Epithelial cell of esophagus (primary cell): ENCODE results near the gene PNMA8B.
A peak's percentile ranks its signal among the peaks of the same experiment; 100 is the strongest.

Source experiments
- DNase-seq: peaks from one replicate; pipeline ENCODE4 v3.0.0; 2010; ENCODE audit warnings: low read depth
- H3K4me3 ChIP-seq: 2 replicates; pipeline ENCODE4 v1.5.1; 2011; ENCODE audit warnings: mild to moderate bottlenecking, low read length, control low read depth
- CTCF ChIP-seq: IDR thresholded peaks from 2 replicates; pipeline ENCODE4 v1.5.1; 2011; ENCODE audit warnings: low read depth, mild to moderate bottlenecking, low read length, control low read depth, inconsistent platforms; ENCODE audit not compliant: insufficient read depth; ENCODE audit errors: missing control alignments

PNMA8B gene

GRCh38 chr19:46495786-46496099 lies at the start of gene PNMA8B:
Gene PNMA8B, minus strand, starts transcription at chr19:46495867. Its CDS starts 402 bp downstream, at chr19:46495465.
- peak; percentile 90 for DNase-seq
- no peak for TF ChIP-seq CTCF
- H3K4me3 ChIP-seq = no peak within 1 kb of the TSS

- no peak for TF ChIP-seq CTCF
- no peak for DNase-seq
These were observed 49.0 kb upstream of the PNMA8B start for GRCh38 chr19:46544651-46545050.

GRCh38 chr19:46542428-46543230 lies 47.0 kb upstream of the PNMA8B start:
- TF ChIP-seq CTCF = peak; percentile 82
- H3K4me3 ChIP-seq = no peak overlapping the region
- peak; percentile 86 for DNase-seq

More at GRCh38 chr19:46544651-46545050, 49.0 kb upstream of the PNMA8B start:
- no peak overlapping the region for H3K4me3 ChIP-seq

- DNase-seq = peak; percentile 51
- peak; percentile 95 for TF ChIP-seq CTCF
- no peak overlapping the region for H3K4me3 ChIP-seq
These were observed 41.8 kb upstream of the PNMA8B start for GRCh38 chr19:46537136-46538097.

GRCh38 chr19:46536391-46536790 lies 40.7 kb upstream of the PNMA8B start:
- no peak overlapping the region for H3K4me3 ChIP-seq
- TF ChIP-seq CTCF = no peak
- no peak for DNase-seq

GRCh38 chr19:46533621-46534081 lies 38.0 kb upstream of the PNMA8B start:
- H3K4me3 ChIP-seq = no peak overlapping the region
- no peak for DNase-seq
- no peak for TF ChIP-seq CTCF
